Measurements from ENCODE around the gene LFNG. TPM values are rescaled to one million over a fixed set of nuclear protein-coding genes. Genes with fewer than 3 reads are reported as not detected.

Gene LFNG
- total RNA-seq, 2 donors from 2014 or later: 16.0 to 47.2 TPM

GRCh38 chr7:2510130-2510776, 9.3 kb upstream of the LFNG start:
- no peak for TF ChIP-seq CTCF (conservative IDR thresholded peaks at IDR 0.05)
- no peak overlapping the region for H3K9ac ChIP-seq (ENCODE audit: extremely low read depth, low read length, poor library complexity, severe bottlenecking)
- DNase-seq: no peak
- Mint-ChIP-seq H3K27me3 (ENCODE audit: insufficient read depth) (no peaks in the 10 kb centered on the region), H3K4me3 (no peak overlapping the region), H3K36me3 (ENCODE audit: low read depth) (no peaks in the 10 kb centered on the region), H3K27ac (no peak overlapping the region), H3K4me1 (peaks cover 27% of the 10 kb centered on the region), H3K9me3 (no peaks in the 10 kb centered on the region)
- H3K27ac ChIP-seq (ENCODE audit: low read depth, low read length): no peak overlapping the region
- no peaks in the 10 kb centered on the region for H3K36me3 ChIP-seq (ENCODE audit: control insufficient read depth, insufficient read depth, low read length)
- H3K4me3 ChIP-seq (ENCODE audit: low read length): no peak overlapping the region
- no peaks in the 10 kb centered on the region for H3K9me3 ChIP-seq (ENCODE audit: control insufficient read depth, low read length)
- no peaks in the 10 kb centered on the region for H3K27me3 ChIP-seq (ENCODE audit: control insufficient read depth, insufficient read depth, low read length, poor library complexity, severe bottlenecking)
- H3K4me1 ChIP-seq (ENCODE audit: control insufficient read depth, insufficient read depth, low read length): peaks cover 15% of the 10 kb centered on the region
- 86 to 92% methylated on average over 7 to 13 of the region's 13 CpGs for WGBS, 2 experiments (ENCODE audit: insufficient coverage in 1 of 2, insufficient read length in 1 of 2)

DNA sequence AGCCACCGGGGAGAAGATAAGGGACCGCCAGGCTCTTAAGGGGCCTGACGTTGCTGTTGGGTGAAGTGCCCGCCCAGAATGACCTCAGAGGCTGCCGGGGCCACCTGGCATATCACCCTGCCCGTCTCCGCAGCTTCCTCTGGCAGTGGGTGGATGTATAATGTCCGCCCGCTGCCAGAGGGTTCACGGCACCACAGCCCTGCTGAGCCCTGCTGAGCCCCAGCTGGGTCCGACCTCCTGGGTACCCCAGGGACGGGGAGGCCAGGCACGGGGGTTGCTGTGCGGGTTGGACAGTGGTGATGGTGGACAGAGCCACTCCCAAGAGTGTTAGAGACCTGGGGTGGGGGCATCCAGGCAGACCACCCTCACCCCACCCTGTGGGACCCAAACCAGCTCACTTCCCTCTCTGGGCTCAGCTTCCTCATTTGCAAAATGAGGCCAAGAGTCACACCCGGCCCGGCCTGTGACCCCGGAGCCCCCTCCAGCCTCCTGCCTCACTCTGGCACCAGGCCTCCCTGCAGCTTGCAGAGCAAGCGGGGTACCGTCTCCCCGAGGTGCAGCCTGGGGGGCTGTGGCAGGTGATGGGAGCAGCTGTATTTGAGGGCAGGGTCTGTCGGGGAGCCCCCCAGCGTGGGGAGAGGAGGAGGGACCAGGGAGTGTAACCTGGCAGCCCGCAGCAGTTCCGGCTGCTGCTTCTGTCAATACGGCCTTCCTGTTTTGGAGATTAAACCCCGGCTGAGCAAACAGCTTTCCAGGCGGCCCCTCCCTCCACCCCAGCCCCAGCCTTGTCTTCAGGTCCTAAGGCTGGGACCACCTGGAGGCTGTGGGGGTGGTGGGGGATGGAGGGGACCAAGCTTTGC, 8.4 kb upstream of the LFNG start:
- Mint-ChIP-seq H3K36me3 (ENCODE audit: low read depth) (no peaks in the 10 kb centered on the region), H3K27ac (no peak overlapping the region), H3K27me3 (ENCODE audit: insufficient read depth) (no peaks in the 10 kb centered on the region), H3K9me3 (no peaks in the 10 kb centered on the region), H3K4me3 (no peak overlapping the region), H3K4me1 (peaks cover 31% of the 10 kb centered on the region)
- Histone ChIP-seq H3K4me1 (ENCODE audit: control insufficient read depth, insufficient read depth, low read length) (peaks cover 15% of the 10 kb centered on the region), H3K9ac (ENCODE audit: extremely low read depth, low read length, poor library complexity, severe bottlenecking) (no peak overlapping the region), H3K4me3 (ENCODE audit: low read length) (no peak overlapping the region), H3K36me3 (ENCODE audit: control insufficient read depth, insufficient read depth, low read length) (no peaks in the 10 kb centered on the region), H3K9me3 (ENCODE audit: control insufficient read depth, low read length) (no peaks in the 10 kb centered on the region), H3K27me3 (ENCODE audit: control insufficient read depth, insufficient read depth, low read length, poor library complexity, severe bottlenecking) (no peaks in the 10 kb centered on the region), H3K27ac (ENCODE audit: low read depth, low read length) (no peak overlapping the region)
- 63 to 78% methylated on average over 6 to 27 of the region's 27 CpGs for WGBS, 2 experiments (ENCODE audit: insufficient coverage in 1 of 2, insufficient read length in 1 of 2)
- no peak for TF ChIP-seq CTCF (conservative IDR thresholded peaks at IDR 0.05)
- peak; percentile 71 for DNase-seq

DNA sequence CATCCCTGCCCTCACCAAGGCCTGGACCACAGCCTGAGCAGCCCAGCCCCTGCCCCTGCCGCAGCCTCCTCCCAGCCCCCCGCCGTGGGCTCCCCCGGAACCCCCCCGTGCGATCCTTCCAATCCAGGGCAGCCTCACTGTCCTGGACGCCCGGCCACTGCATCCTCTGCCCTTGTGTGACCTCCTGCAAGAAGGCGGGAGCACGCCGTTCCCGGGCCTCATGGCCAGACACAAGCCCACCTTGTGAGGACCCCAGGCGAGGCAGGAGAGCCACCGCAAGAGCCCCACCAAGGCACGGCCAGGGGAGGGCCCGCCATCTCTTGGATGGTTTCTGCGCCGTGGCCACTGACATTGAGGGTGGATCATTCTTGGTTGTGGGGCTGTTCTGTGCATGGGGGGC, 7.8 kb upstream of the LFNG start:
- Mint-ChIP-seq H3K9me3 (no peaks in the 10 kb centered on the region), H3K27me3 (ENCODE audit: insufficient read depth) (no peaks in the 10 kb centered on the region), H3K4me1 (peaks cover 35% of the 10 kb centered on the region), H3K36me3 (ENCODE audit: low read depth) (no peaks in the 10 kb centered on the region), H3K27ac (no peak overlapping the region), H3K4me3 (no peak overlapping the region)
- H3K4me3 ChIP-seq (ENCODE audit: low read length): no peak overlapping the region
- peak; percentile 59 for DNase-seq
- H3K4me1 ChIP-seq (ENCODE audit: control insufficient read depth, insufficient read depth, low read length): peaks cover 15% of the 10 kb centered on the region
- H3K9ac ChIP-seq (ENCODE audit: extremely low read depth, low read length, poor library complexity, severe bottlenecking): no peak overlapping the region
- TF ChIP-seq CTCF (conservative IDR thresholded peaks at IDR 0.05): no peak
- no peaks in the 10 kb centered on the region for H3K9me3 ChIP-seq (ENCODE audit: control insufficient read depth, low read length)
- H3K36me3 ChIP-seq (ENCODE audit: control insufficient read depth, insufficient read depth, low read length): no peaks in the 10 kb centered on the region
- 76 to 91% methylated on average over 12 to 18 of the region's 18 CpGs for WGBS, 2 experiments (ENCODE audit: insufficient coverage in 1 of 2, insufficient read length in 1 of 2)
- H3K27me3 ChIP-seq (ENCODE audit: control insufficient read depth, insufficient read depth, low read length, poor library complexity, severe bottlenecking): no peaks in the 10 kb centered on the region
- no peak overlapping the region for H3K27ac ChIP-seq (ENCODE audit: low read depth, low read length)

All from endodermal cell (in vitro differentiated cells).